ENCODE measurements around the gene SFTPB.
"Not testable (repeated sequence)": the region's sequence is repeated elsewhere in the genome, so short reads cannot be mapped to it uniquely, and the experiment has no call there.

SFTPB gene

DNA sequence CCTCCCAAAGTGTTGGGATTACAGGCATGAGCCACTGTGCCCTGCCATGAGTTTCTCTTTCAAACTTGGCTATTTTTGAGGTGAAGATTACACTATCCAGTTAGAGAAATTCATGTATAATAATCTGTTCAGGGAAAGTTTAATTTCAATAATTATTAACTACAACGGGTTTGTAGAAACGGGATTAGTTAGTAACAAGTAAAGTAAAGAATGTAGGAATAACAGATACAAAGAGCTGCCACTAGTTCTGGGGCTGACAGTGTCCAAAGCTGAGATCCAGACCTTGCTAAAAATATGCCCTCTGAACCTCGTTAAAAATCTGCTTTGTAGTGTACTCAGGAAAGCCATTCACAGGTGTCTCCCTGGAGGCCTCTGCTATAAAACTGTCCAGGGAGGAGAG is 16.9 kb downstream of the SFTPB start:
- DNase-seq: no peak

DNA sequence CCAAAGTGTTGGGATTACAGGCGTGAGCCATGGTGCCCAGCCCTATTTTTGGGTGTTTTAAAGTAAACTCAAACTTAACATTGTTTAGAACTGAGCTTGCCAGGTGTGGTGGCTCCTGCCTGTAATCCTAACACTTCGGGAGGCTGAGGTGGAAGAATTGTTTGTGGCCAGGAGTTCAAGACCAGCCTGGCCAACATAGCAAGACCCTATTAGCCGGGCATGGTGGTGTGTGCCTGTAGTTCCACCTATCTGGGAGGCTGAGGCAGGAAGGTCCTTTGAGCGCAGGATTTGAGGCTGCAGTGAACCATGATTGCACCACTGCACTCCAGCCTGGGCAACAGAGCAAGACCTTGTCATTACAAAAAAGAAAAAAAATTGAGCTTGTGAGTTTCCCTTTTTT is 17.5 kb downstream of the SFTPB start:
- DNase-seq: no peak

DNA sequence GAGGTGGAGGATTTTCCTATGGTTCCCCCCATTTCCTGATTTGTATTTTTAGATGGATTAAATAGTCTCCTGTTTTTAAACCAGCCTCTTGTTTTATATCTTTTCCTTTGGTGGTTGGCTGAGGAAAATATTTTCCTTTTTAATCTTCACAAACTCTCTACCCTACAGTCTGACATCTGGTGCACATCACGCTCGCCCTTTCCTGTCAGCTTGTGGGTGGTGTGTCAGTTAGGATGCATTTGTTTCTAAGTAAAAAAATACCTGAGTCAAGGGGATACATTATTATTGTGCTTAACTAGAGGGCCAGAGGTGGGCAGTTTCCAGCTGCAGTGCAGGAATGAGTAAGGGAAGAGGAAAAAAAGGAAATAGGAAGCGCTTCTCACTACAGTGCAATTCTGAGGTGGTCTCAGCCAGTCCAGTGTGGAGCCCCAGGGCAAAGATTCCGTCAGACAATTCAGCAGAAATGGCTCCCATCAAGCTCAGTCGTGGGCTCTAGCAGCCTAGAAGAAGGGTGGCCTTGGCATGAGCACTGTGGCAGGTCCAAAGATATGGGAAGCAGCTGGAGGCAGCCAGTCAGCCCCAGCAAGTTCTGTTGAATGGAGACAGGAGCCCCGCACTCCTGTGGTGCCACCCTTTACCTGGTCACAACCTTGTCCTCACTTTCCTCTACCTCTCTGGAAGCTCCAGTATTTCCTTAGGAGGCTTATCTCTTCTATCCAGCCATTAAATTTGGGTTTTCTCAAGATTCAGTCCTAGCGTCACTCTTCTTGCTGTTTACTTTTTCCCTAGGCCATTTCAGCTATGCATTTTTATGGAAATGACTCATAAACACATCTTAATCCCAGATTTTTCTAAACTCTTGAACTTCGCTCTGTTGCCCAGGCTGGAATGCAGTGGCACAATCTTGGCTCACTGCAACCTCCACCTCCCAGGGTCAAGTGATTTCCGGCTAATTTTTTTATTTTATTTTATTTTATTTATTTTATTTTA is 18.5 kb downstream of the SFTPB start:
- DNase-seq: no peak

DNA sequence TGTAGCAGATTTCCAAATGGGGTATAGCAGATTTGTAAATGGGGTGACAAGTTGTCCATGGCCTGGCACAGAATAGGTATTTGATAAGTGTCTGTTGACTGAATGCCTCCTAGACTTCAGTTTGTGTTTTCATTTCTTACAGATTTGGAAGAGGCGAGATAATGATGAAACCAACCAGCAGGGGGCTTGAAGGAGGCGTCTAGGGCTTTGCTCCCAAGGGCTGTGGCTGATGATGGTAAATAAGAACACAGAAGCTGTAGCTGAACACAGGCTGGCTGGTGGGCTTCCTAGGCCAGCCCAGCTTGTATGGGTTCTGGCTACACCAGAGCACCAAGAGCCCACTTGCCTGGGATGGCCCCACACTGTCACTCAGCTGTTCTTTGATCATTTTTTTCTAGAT is 19.4 kb downstream of the SFTPB start:
- DNase-seq: no peak

DNA sequence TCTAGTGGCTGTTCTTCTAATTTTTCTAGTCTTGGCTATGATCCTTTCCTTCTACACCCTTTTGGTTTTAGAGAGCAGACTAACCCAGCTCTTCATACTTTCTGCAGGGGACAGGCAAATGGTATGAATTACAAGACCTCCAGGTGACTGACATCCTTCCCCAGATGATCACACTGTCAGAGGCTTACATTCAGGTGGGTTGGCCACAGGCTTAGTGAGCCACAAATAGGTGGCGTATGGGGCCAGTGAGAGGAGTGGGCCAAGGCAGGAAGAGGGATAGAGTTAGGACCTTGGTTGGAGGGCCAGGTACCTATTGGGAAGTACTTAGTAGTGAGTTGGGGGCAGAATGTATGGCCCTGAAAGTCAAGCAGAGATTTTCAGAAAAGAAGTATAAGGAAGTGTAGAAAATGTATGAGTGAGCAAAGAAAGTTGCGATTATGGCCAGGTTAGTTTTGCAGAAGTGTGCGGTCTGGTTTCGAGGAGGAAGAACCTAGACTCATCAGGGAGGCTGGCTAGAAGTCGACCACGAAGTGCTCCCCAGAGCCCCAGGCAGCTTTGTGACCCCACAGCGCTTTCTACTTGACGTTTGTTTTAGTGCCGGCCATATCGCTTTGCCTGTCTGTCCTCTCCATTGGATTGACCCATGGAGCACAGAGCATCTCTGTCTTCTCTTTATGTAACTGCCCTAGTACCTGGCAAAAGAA is 20.0 kb downstream of the SFTPB start:
- DNase-seq: no peak

DNA sequence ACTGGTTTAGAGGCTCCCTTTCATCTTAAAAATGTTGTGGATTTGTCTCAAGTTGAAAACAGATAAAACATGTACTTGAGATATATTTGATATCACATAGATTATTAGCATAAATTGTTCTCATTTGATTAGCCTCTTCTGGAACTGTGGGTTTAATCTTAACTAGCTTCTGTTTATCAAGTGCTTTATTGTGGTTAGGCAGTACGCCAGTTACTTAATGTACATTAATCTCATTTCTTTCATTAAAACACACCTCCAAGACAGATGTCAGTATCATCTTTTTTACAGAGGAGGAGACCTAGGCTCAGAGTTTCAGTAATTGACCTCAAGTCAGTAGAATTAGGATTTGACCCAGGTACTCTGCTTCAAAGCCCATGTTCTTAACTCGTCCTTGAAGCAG is 21.8 kb downstream of the SFTPB start:
- no peak for DNase-seq

DNA sequence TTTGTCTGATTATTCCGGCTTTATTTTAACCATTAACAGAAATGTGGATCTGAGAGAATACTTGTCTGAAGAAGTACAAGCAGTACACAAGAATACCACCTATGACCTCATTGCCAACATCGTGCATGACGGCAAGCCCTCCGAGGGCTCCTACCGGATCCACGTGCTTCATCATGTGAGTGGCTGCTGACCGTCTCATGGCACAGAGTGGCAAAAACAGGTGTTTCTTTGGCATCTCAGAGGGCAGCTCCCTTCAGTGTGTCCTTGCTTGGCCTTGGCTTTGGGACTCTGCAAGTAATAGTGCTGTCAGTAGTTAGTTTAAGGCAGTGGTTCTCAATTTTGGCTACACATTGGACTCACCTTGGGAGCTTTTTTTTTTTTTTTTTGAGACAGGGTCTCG is 23.1 kb downstream of the SFTPB start:
- no peak for DNase-seq

DNA sequence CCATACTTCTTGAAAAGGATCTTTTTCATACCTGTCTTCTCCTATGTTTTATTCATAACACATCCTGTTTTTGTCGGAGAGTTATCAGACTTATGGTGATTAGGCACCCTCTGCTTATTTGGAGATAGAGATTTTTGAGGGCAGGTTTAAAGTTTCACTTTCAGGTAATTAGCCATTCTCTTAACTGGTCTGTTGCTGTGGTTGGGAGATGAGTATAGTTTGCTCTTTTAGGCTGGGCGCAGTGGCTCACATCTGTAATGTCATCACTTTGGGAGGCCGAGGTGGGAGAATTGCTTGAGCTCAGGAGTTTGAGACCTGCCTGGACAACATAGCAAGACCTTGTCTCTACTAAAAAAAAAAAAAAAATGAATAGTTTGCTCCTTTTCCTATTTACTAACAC is 25.3 kb downstream of the SFTPB start:
- no peak for DNase-seq

DNA sequence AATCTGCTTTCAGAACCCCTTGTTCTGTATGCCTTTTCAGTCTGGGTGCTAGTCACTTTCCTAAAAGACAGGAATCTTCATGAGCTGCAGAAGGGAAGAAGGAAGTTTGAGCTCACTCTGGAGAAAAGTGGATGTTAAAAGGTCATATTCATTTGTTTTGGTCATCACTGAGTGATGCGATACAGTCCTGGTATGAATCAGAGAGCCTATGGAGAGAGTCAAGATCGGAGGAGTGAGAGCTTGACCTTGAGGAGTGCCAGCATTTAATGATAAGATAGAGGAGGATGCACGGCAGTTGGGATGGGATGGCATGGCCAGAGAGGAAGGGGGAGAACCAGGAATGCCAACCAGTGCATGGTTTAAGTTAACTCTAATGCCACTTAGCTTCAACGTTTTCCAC is 32.4 kb downstream of the SFTPB start:
- no peak for DNase-seq

DNA sequence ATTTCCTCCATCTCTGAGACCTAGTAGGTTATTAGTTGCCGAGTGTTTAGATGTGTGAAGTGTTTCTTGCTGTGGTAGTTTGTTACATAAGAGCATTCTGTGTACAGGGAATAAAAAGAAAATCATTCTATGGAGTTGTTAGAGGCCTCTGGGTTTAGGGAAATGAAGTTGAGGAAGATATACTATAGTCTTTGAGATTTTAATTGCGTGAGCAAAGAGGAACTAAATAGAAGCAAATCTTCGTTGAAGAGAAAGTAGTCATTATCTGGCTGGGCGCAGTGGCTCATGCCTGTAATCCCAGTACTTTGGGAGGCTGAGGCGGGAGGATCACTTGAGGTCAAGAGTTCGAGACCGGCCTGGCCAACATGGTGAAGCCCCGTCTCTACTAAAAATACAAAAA is 33.0 kb downstream of the SFTPB start:
- no peak for DNase-seq

DNA sequence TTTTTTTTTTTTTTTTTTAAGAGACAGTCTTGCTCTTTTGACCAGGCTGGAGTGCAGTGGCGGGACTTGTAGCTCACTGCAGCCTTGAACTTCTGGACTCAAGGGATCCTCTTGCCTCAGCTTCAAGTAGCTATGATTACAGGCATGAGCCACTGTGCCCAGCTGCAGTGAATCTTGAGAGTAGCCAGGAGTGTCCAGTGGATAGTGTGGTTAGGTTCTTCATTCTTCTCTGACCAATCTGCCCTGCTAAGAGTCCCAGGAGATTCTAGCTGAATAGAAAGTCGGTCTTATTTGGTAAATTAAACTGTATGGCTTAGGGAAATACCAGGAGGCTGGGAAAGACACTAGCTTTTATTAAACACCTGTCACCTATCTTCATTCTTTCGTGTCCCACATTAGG is 36.7 kb downstream of the SFTPB start:
- no peak for DNase-seq

DNA sequence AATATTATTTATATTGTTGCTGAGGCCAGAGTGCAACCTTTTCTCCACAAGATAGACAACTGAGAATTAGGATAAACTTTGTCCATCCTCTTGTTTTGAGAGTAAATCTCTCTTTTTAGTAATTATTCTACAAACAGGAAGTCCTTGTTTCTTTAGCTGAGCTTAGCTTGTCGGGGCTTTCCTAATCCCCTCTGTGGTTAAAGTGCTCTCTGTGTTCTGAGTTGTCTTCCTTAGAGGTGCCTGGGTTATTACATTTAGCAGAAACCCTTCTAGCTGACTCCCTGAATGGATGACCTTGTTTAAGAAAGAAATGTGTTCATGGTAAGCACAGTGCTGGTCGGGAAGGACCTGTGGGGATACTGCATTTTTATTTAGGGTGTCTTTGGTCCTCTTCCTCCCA is 39.3 kb downstream of the SFTPB start:
- no peak for DNase-seq

DNA sequence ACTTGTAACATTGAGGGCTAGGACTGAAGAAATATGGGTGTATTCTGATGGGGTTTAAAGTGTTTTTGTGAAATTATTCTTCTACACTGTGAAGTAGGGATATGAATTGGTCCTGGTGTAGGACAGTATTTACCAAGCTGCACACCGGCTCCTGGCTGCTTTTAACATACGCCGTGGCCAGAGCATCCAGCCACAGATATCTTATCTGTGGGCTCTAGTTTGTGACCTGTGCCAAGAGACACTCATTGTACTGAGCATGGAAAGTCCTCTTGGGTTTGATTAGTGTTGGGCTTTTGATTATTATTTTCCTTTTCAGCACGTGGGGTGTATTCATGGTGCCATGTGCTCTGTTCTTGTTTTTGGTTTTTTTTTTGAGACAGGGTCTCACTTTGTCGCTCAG is 44.0 kb downstream of the SFTPB start:
- DNase-seq: no peak

DNA sequence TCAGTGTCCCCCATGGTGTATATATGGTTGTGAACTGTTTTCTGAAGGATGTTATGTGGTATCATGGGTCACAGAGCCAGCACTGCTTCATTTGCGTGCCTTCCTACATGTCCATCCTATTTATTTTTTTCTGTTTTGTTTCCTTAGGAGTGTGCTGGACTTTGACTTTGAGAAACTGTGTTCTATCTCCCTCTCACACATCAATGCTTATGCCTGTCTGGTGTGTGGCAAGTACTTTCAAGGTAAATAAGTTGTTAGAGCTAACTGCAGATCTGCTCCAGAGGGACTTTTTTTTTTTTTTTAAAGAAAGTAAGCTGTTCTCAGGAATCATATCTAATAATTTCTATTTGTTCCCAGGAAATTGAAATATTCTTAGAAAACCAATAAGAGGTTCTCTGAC is 46.7 kb downstream of the SFTPB start:
- DNase-seq: no peak

DNA sequence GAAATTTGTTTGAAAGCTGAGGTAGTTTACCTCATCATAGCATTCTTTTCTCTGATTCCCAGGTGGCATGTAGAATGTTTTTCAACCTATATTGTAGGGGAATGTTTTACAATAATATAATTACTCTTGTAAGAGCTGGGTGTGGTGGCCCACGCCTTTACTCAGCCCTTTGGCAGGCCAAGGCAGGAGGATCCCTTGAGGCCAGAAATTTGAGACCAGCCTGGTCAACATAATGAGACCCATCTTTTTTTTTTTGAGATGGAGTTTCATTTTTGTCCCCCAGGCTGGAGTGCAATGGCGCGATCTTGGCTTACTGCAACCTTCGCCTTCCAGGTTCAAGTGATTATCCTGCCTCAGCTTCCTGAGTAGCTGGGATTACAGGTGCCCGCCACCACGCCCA is 48.4 kb downstream of the SFTPB start:
- DNase-seq: no peak

DNA sequence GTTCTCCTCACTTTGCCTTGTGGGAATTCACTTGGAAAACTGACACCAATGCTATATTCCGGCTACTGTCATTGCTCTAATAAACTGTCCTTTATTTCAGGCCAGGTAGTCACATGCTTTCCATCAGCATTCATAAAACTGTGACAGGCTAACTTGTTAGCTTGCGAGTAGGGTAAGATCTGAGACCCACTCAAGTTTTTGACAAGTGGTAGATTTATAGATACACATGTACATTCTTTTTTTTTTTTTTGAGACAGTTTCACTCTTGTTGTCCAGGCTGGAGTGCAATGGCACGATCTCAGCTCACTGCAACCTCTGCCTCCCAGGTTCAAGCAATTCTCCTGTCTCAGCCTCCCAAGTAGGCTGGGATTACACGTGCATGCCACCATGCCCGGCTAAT is 50.3 kb downstream of the SFTPB start:
- DNase-seq: not testable (repeated sequence)

DNA sequence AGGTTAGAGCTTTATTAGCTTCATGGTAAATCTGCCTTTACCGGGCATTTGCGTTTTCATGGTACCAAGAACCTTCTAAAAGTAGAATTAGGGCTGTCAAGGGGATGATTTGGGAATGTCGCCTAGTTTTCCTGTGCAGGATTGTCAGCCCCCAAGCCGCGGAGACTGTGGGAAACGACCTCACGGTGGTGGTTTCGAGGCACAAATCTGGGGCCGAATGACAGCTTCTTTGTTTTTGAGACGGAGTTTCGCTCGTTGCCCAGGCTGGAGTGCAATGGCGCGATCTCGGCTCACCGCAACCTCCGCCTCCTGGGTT is 52.6 kb downstream of the SFTPB start:
- no peak for DNase-seq

DNA sequence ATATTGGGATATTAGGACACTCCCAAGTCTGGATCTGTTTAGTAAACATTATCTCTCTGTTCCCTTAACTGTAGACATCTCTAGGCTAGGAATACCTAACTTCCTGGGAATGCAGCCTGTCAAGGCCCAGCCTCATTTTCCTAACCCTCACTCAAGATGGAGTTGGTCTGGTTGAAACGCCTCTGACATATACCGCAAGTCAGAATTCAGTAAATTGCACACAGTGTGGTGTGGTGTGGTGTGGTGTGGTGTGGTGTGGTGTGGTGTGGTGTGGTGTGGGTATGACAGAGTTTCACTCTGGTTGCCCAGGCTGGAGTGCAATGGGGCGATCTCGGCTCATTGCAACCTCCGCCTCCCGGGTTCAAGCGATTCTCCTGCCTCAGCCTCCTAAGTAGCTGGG is 53.2 kb downstream of the SFTPB start:
- DNase-seq: not testable (repeated sequence)

DNA sequence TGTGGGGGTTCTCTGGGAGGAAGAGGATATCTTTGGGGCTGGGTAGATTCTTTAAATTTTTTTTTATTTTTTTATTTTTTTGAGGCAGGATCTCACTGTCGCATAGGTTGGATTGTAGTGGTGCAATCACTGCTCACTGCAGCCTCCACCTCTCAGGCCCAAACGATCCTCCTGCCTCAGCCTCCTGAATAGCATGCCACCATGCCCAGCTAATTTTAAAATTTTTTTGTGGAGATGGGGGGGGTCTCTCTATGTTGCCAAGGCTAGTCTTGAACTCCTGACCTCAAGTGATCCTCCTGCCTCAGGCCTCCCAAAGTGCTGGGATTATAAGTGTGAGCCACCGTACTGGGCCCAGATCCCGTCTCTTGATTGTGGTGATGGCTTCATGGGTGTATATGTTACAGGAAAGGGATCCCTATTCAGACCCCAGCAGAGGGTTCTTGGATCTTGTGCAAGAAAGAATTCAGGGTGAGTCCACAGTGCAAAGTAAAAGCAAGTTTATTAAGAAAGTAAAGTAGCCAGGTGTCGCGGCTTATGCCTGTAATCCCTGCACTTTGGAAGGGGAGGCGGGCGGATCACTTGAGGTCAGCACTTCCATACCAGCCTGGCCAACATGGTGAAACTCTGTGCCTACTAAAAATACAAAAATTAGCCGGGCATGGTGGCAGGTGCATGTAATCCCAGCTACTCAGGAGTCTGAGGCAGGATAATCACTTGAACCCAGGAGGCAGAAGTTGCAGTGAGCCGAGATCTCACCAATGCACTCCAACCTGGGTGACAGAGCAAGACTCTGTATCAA is 54.1 kb downstream of the SFTPB start:
- no peak for DNase-seq

DNA sequence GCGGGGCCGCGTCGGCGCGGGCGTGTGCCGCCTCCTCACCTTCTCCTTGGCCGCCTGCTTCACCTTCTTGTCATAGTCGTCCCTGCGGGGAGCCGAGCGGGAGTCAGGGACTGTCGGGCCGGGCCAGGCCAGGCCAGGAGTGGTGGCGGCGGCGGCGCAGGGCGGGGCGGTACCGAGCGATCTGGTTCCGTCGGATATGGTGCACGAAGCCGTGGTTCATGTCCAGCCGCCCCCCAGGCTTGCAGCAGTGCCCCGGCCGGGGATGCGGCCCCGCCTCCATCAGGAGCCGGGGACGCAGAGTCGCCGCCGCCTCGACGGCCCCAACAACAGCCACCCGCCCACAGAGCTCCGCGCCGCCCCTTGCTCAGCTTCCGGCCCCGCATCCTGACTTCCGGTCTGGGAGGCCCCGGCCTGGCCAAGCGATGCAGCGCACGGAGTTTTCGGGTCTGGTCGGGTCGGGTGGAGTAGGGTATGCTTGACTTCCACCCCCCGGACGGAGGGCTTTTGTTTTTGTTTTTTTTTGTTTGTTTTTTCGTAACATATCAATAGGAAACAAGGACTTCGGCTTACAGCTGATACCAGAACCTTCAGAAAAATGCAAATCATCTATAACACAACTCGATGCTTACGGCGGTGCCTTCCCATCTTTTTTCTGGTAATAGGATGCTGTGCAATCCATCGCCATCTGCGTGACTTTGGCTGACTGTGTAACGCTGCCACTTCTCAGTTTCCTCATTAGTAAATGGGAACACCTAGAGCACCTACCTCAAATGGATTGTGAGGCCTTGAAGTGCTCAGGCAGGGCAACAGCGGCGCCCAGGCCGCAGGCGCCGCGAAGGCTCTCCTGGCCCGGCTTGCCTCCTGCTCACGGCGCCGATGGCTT is 56.1 kb downstream of the SFTPB start, which contains the start of gene C2orf68:
Gene C2orf68, minus strand, starts transcription at position 362 of the 883 bp plus-strand sequence. Its CDS starts 82 bp downstream, at position 280.
- peak; percentile 88 for DNase-seq

DNA sequence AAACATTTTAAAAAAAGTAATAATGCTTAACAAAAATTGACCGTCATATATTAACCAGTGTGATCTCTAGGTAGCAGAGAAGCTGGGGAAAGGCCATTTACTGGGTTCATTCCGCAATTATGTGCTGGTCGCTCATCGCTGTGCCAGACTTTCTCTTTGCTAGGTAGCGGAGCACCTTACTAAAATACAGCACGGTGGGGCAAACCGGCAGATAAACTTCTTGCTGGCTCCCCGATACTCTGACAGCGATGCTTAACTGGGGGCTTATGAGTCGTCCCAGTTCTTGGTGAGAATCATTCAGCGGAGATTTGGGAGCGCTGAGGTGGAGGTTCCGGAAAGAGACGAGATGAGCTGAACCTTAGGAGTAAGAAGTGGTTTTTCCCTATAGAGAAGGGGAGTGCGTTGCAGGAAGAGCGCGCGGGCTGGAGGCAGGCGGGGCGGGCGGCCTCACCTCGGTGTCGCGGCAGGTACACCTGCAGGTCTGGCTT is 56.7 kb downstream of the SFTPB start:
- no peak for DNase-seq
